GM23338 (cell line): Measurements from ENCODE around the gene LRRC75B. TPM values are rescaled to one million over a fixed set of nuclear protein-coding genes. Genes with fewer than 3 reads are reported as not detected.
"Not testable (repeated sequence)": the region's sequence is repeated elsewhere in the genome, so short reads cannot be mapped to it uniquely, and the experiment has no call there.

Source experiments
- ATAC-seq: fragments of 200-7000 bp; cut with Tn5 transposase; 3 replicates; pipeline ENCODE4 v1.9.1; 2020
- DNase-seq: peaks from one replicate; pipeline ENCODE4 v3.0.0-alpha.2; 2015; ENCODE audit warnings: low spot score
- H2AFZ ChIP-seq: fragments of 200-600 bp; sonication (generic); 2 replicates; pipeline ENCODE4 v1.8.0; 2016; ENCODE audit warnings: antibody characterized with exemption, mild to moderate bottlenecking, moderate library complexity
- H3F3A ChIP-seq: fragments of 200-600 bp; sonication (generic); replicated peaks from 2 replicates; pipeline ENCODE4 v1.8.0; 2017; ENCODE audit warnings: antibody characterized with exemption, mixed run types, low read depth
- H3K27ac ChIP-seq: fragments of 200-600 bp; sonication (generic); 2 replicates; pipeline ENCODE4 v1.6.1; 2016; ENCODE audit warnings: low read depth
- H3K27me3 ChIP-seq: fragments of 200-600 bp; sonication (generic); 2 replicates; pipeline ENCODE4 v1.8.0; 2016; ENCODE audit warnings: mild to moderate bottlenecking, mixed run types, moderate library complexity; ENCODE audit not compliant: insufficient read depth
- H3K36me3 ChIP-seq: fragments of 200-600 bp; sonication (generic); 2 replicates; pipeline ENCODE4 v1.8.0; 2016; ENCODE audit warnings: mild to moderate bottlenecking; ENCODE audit not compliant: insufficient read depth
- H3K4me1 ChIP-seq: fragments of 200-600 bp; sonication (generic); 2 replicates; pipeline ENCODE4 v1.8.0; 2016; ENCODE audit warnings: mild to moderate bottlenecking, moderate library complexity; ENCODE audit not compliant: insufficient read depth
- H3K4me2 ChIP-seq: fragments of 200-600 bp; sonication (generic); 2 replicates; pipeline ENCODE4 v1.7.1; 2017; ENCODE audit warnings: mixed run types
- H3K4me3 ChIP-seq: fragments of 200-600 bp; sonication (generic); 2 replicates; pipeline ENCODE4 v1.6.1; 2016; ENCODE audit warnings: mixed run types
- H3K79me2 ChIP-seq: fragments of 200-600 bp; sonication (generic); replicated peaks from 2 replicates; pipeline ENCODE4 v1.8.0; 2017; ENCODE audit warnings: mild to moderate bottlenecking; ENCODE audit not compliant: insufficient read depth
- H3K9me2 ChIP-seq: fragments of 200-600 bp; sonication (generic); 2 replicates; pipeline ENCODE4 v1.8.0; 2017; ENCODE audit not compliant: insufficient read depth
- H4K20me1 ChIP-seq: fragments of 200-600 bp; sonication (generic); replicated peaks from 2 replicates; pipeline ENCODE4 v1.8.0; 2017; ENCODE audit warnings: mild to moderate bottlenecking; ENCODE audit not compliant: insufficient read depth
- H3K27ac Mint-ChIP-seq: 2 replicates; pipeline ENCODE4 v1.8.0; 2020; ENCODE audit warnings: inconsistent platforms, mild to moderate bottlenecking, moderate library complexity, mixed read lengths
- H3K27me3 Mint-ChIP-seq: 3 replicates; pipeline ENCODE4 v1.8.0; 2022; ENCODE audit warnings: low read depth, mild to moderate bottlenecking, moderate library complexity, mixed read lengths, inconsistent platforms; ENCODE audit not compliant: insufficient read depth, poor library complexity
- H3K36me3 Mint-ChIP-seq: 3 replicates; pipeline ENCODE4 v1.8.0; 2021; ENCODE audit warnings: low read depth, mild to moderate bottlenecking, inconsistent platforms, moderate library complexity, mixed read lengths
- H3K4me1 Mint-ChIP-seq: 3 replicates; pipeline ENCODE4 v1.8.0; 2020; ENCODE audit warnings: mild to moderate bottlenecking, inconsistent platforms, mixed read lengths
- H3K4me3 Mint-ChIP-seq: 3 replicates; pipeline ENCODE4 v1.8.0; 2021; ENCODE audit warnings: moderate library complexity, mild to moderate bottlenecking, inconsistent platforms, mixed read lengths
- H3K9me3 Mint-ChIP-seq: 3 replicates; pipeline ENCODE4 v1.8.0; 2020; ENCODE audit warnings: moderate library complexity, mild to moderate bottlenecking, inconsistent platforms, mixed read lengths
- CREB1 ChIP-seq: fragments of 250-450 bp; sonication (Bioruptor Pico); IDR thresholded peaks from 2 replicates; pipeline ENCODE4 v1.5.0; 2020; ENCODE audit warnings: low read depth, mild to moderate bottlenecking, moderate library complexity
- EZH2 ChIP-seq: fragments of 200-600 bp; sonication (generic); IDR thresholded peaks from one replicate; pipeline ENCODE4 v1.8.0; 2017; ENCODE audit warnings: antibody characterized with exemption, mild to moderate bottlenecking, low read depth; ENCODE audit not compliant: unreplicated experiment
- NANOG ChIP-seq: IDR thresholded peaks from 2 replicates; pipeline ENCODE4 v1.6.1; 2016; ENCODE audit warnings: antibody characterized with exemption, borderline replicate concordance
- STAT1 ChIP-seq: IDR thresholded peaks from one replicate; pipeline ENCODE4 v1.6.1; 2016; ENCODE audit warnings: antibody characterized with exemption; ENCODE audit not compliant: unreplicated experiment
- ZNF114 ChIP-seq: fragments of 250-450 bp; sonication (Bioruptor Pico); IDR thresholded peaks from 2 replicates; pipeline ENCODE4 v1.5.0; 2020; ENCODE audit warnings: mild to moderate bottlenecking, moderate library complexity
- ZNF331 ChIP-seq: fragments of 250-450 bp; sonication (Bioruptor Pico); IDR thresholded peaks from 2 replicates; pipeline ENCODE4 v1.5.0; 2020; ENCODE audit warnings: low read depth, mild to moderate bottlenecking, moderate library complexity
- polyA plus RNA-seq: library from polyadenylated mRNA; unstranded; fragments of >200 nt; fragmentation: Nextera tagmentation; extraction: Ambion mirVana; gene quantifications from 2 replicates; pipeline ENCODE4 v1.2.1, GENCODE V29; 2016
- total RNA-seq: library from RNA; depleted of rRNA; stranded (reverse); fragments of >200 nt; shearing (Covaris generic); gene quantifications from 2 replicates; pipeline ENCODE4 v1.2.3, GENCODE V29; 2014
- TF ChIP-seq, protein P1 (sequence below): fragments of 250-450 bp; sonication (Bioruptor Pico); IDR thresholded peaks from 2 replicates; pipeline ENCODE4 v1.5.0; 2020; ENCODE audit warnings: mild to moderate bottlenecking, moderate library complexity
- TF ChIP-seq, protein P2 (sequence below), 2 experiments: fragments of 200-600 bp in 1 of 2; sonication (generic) in 1 of 2; conservative IDR thresholded peaks; 2 replicates each; pipeline versions ENCODE4 v1.5.1 to v1.6.1; 2016 to 2017; ENCODE audit warnings: antibody characterized with exemption in 2 of 2, low read depth in 2 of 2, mild to moderate bottlenecking in 2 of 2, moderate library complexity in 1 of 2

Gene LRRC75B
- total and polyA plus RNA-seq, 2 experiments from 2014 or later = 17.6 to 22.1 TPM

DNA sequence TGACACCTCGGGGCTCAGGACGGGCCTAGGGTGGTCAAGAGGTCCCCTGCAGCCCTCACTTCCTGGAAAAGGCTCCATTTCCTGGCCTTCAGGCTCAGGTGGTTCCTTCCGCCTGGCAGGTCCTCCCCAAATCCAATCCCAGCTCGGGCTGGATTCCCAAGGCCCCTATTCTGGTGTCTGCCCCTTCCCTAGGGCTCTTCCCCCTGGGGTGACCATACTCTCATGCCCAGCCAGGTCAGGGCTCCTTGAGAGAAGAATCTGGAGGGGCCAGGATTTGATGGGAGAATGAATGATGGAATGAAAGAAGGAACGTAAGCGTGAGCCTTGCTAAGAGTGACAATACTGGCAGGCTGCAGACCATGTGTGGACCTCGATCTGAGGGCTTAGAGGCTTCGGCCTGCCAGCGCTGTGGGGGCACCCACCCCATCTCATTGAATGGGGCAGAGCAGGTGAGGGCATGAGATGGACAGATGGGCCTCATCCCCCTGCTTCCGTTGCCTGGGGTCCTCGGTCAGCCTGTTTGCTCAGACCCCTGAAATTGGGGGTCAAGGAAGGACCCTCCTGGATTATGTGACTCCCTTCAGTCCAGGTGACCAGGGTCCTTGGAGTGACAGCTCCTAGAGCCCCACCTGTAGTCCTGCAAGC is 9.4 kb upstream of the LRRC75B start:
- ATAC-seq = not testable (repeated sequence)

DNA sequence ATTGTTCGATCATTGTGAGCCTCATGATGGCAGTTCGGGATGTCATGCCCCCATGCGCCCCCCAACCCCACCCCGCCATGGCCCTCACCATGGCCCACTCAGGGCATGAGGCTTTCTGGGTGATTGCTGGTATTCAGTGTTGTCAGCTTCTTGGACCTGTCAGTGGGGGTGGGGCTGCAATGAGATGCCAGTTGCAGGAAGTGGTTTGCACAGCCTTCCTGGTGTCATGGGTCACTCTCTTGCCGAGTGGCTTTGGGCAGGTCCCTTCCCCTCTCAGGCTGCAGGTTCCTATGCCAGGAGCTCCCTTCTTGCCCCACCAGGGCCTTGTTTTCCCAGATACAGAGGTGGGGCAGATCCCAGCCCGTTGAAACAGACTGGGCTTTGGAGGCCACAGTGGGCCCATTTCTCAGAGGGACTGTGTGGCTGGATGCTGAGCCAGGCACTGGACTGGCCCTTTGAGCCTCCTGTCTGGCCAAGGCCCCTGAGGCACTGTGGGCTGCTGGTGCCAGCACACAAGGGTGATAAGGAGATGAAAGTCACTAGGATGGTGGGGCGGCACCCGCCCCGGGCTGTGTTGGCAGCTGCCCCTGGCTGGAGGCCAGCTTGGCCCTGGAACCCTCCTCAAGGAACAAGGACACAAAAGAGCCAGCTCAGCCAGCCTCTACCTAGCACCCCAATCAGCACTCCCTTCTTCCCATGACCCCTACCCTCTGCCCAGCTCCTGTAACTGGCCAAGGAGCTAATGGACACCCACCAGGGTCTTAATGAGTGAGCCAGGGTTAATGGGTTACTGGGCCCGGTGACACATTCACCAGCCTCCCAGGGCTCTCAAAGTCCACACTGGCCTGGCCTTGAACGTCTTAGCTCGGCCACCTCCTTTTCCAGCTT is 8.6 kb upstream of the LRRC75B start:
- no peaks in the 10 kb centered on the region for H3K79me2 ChIP-seq
- H3K27me3 Mint-ChIP-seq = peaks cover 12% of the 10 kb centered on the region
- no peak overlapping the region for H3K4me3 Mint-ChIP-seq
- no peaks in the 10 kb centered on the region for H3K36me3 ChIP-seq
- H3K36me3 Mint-ChIP-seq = no peaks in the 10 kb centered on the region
- no peak overlapping the region for H3K27ac ChIP-seq
- no peak overlapping the region; the same call in 1 of the 2 replicates for H3K27ac Mint-ChIP-seq
- no peak overlapping the region for H3K4me3 ChIP-seq
- no peaks in the 10 kb centered on the region for H3K9me3 Mint-ChIP-seq
- no peaks in the 10 kb centered on the region for H3K9me2 ChIP-seq
- H3K4me1 ChIP-seq = peaks cover 4% of the 10 kb centered on the region; the same call in 1 of the 2 replicates
- no peak overlapping the region for H3K4me2 ChIP-seq
- H3F3A ChIP-seq = no peaks in the 10 kb centered on the region
- H3K4me1 Mint-ChIP-seq = peaks cover 27% of the 10 kb centered on the region
- no peaks in the 10 kb centered on the region for H4K20me1 ChIP-seq
- DNase-seq (no peak), ATAC-seq (no peak)
- no peaks in the 10 kb centered on the region for H3K27me3 ChIP-seq
- no peak overlapping the region for H2AFZ ChIP-seq
- TF ChIP-seq ZNF331 (CRISPR knock-in tag) (no peak), NANOG (no peak), STAT1 (no peak), EZH2 (no peak), CREB1 (no peak), ZNF114 (CRISPR knock-in tag) (no peak)
- TF ChIP-seq, protein P1, sequence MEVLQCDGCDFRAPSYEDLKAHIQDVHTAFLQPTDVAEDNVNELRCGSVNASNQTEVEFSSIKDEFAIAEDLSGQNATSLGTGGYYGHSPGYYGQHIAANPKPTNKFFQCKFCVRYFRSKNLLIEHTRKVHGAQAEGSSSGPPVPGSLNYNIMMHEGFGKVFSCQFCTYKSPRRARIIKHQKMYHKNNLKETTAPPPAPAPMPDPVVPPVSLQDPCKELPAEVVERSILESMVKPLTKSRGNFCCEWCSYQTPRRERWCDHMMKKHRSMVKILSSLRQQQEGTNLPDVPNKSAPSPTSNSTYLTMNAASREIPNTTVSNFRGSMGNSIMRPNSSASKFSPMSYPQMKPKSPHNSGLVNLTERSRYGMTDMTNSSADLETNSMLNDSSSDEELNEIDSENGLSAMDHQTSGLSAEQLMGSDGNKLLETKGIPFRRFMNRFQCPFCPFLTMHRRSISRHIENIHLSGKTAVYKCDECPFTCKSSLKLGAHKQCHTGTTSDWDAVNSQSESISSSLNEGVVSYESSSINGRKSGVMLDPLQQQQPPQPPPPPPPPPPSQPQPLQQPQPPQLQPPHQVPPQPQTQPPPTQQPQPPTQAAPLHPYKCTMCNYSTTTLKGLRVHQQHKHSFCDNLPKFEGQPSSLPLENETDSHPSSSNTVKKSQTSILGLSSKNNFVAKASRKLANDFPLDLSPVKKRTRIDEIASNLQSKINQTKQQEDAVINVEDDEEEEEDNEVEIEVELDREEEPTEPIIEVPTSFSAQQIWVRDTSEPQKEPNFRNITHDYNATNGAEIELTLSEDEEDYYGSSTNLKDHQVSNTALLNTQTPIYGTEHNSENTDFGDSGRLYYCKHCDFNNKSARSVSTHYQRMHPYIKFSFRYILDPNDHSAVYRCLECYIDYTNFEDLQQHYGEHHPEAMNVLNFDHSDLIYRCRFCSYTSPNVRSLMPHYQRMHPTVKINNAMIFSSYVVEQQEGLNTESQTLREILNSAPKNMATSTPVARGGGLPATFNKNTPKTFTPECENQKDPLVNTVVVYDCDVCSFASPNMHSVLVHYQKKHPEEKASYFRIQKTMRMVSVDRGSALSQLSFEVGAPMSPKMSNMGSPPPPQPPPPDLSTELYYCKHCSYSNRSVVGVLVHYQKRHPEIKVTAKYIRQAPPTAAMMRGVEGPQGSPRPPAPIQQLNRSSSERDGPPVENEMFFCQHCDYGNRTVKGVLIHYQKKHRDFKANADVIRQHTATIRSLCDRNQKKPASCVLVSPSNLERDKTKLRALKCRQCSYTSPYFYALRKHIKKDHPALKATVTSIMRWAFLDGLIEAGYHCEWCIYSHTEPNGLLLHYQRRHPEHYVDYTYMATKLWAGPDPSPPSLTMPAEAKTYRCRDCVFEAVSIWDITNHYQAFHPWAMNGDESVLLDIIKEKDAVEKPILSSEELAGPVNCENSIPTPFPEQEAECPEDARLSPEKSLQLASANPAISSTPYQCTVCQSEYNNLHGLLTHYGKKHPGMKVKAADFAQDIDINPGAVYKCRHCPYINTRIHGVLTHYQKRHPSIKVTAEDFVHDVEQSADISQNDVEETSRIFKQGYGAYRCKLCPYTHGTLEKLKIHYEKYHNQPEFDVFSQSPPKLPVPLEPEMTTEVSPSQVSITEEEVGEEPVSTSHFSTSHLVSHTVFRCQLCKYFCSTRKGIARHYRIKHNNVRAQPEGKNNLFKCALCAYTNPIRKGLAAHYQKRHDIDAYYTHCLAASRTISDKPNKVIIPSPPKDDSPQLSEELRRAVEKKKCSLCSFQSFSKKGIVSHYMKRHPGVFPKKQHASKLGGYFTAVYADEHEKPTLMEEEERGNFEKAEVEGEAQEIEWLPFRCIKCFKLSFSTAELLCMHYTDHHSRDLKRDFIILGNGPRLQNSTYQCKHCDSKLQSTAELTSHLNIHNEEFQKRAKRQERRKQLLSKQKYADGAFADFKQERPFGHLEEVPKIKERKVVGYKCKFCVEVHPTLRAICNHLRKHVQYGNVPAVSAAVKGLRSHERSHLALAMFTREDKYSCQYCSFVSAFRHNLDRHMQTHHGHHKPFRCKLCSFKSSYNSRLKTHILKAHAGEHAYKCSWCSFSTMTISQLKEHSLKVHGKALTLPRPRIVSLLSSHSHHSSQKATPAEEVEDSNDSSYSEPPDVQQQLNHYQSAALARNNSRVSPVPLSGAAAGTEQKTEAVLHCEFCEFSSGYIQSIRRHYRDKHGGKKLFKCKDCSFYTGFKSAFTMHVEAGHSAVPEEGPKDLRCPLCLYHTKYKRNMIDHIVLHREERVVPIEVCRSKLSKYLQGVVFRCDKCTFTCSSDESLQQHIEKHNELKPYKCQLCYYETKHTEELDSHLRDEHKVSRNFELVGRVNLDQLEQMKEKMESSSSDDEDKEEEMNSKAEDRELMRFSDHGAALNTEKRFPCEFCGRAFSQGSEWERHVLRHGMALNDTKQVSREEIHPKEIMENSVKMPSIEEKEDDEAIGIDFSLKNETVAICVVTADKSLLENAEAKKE (CRISPR knock-in tag) = no peak
- TF ChIP-seq, protein P2, sequence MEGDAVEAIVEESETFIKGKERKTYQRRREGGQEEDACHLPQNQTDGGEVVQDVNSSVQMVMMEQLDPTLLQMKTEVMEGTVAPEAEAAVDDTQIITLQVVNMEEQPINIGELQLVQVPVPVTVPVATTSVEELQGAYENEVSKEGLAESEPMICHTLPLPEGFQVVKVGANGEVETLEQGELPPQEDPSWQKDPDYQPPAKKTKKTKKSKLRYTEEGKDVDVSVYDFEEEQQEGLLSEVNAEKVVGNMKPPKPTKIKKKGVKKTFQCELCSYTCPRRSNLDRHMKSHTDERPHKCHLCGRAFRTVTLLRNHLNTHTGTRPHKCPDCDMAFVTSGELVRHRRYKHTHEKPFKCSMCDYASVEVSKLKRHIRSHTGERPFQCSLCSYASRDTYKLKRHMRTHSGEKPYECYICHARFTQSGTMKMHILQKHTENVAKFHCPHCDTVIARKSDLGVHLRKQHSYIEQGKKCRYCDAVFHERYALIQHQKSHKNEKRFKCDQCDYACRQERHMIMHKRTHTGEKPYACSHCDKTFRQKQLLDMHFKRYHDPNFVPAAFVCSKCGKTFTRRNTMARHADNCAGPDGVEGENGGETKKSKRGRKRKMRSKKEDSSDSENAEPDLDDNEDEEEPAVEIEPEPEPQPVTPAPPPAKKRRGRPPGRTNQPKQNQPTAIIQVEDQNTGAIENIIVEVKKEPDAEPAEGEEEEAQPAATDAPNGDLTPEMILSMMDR (conservative IDR thresholded peaks at IDR 0.05; ENCODE audit: low read depth in 2 of 2) = no peak

More for the DNA sequence above, 9.4 kb upstream of the LRRC75B start:
- H3K79me2 ChIP-seq, H3K36me3 Mint-ChIP-seq, H3F3A ChIP-seq, H3K27me3 ChIP-seq, H4K20me1 ChIP-seq, H3K4me1 ChIP-seq, H3K4me3 ChIP-seq, H3K4me3 Mint-ChIP-seq, H2AFZ ChIP-seq, H3K9me3 Mint-ChIP-seq, H3K27ac ChIP-seq, H3K9me2 ChIP-seq, H3K27ac Mint-ChIP-seq, H3K4me2 ChIP-seq, H3K36me3 ChIP-seq, DNase-seq: not testable (repeated sequence)
- Mint-ChIP-seq H3K4me1 (peaks cover 27% of the 10 kb centered on the region), H3K27me3 (peaks cover 12% of the 10 kb centered on the region)
